GM21825 (cell line): Measurements from ENCODE around the gene GDPD4.

Experiments used
- ATAC-seq: cut with Tn5 transposase; IDR thresholded peaks from one replicate; pipeline ENCODE4 v1.9.1; 2021; ENCODE audit warnings: mild to moderate bottlenecking, moderate library complexity; ENCODE audit not compliant: unreplicated experiment

Gene GDPD4

DNA sequence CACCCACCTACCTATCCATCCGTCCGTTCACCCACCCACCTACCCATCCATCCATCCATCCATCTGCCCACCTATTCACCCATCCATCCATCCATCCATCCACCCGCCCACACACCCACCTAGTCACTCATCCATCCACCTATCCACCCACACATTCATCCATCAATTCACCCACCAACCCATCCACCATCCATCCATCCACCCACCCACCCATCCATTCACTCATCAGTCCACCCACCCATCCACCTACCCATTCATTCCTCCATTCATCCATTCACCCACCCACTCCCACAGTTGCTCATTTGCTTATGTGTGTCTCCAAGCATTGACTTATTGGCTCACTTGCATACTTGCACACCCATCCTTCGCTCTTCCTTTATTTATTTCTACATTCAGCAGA is 123.3 kb downstream of the GDPD4 start:
- ATAC-seq: no peak

DNA sequence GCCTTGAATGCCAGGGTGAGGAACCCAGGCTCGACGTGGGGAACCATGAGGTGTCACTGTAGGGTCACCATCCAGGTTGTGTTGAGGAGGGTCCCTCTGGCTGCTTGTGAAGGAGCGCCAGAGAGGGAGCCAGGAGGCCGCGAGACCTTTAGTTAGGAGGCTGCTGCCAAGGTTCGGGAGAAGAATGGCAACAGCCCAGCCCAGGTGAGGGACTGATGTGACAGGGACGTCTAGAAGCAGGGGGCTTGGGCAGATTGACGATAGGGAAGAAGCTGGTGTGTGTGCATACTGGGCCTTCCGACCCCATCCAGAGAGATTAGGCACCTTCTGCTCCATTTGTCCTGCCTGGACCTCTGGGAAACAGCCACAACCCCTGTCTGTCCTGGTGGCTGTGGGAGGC is 124.5 kb downstream of the GDPD4 start:
- no peak for ATAC-seq

GRCh38 chr11:77175869-77176539 is 125.5 kb downstream of the GDPD4 start:
- no peak for ATAC-seq

- ATAC-seq: no peak
These were observed 126.3 kb downstream of the GDPD4 start for GRCh38 chr11:77175021-77175842.

DNA sequence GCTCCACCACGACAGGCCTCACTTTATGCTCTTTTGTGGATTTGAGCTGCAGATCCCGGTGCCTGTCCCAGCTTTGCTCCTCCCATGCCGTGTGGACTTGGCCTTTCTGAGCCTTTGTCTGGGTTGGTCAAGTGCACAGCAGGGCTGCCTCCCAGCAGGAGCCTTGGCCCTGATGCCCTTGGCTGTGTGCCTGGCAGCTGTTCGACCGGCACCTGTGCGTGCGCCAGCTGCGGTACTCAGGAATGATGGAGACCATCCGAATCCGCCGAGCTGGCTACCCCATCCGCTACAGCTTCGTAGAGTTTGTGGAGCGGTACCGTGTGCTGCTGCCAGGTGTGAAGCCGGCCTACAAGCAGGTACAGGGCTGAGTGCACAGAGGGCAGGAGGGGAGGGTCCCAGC is 126.9 kb downstream of the GDPD4 start:
- no peak for ATAC-seq

DNA sequence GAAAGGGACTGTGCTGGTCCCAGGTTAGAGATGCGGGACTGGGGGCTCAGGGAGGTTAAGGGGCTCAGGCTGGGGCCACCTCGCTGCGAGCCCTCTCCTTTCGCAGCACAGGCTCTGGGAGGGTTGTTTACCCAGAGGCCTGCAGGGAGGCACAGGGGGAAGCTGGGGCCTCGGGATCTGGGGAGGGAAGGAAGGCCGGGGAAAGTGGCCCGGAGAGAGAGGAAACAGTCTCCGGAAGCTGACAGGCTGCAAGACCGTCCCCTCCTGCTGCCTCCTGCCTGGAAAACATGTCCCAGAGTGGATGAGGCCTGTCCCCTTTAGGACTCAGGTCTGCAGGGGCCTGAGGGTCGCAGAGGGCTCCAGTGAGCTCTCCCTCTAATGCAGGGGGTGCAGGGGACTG is 128.0 kb downstream of the GDPD4 start:
- no peak for ATAC-seq

GRCh38 chr11:77172666-77172982 is 128.9 kb downstream of the GDPD4 start:
- ATAC-seq: no peak

- no peak for ATAC-seq
These were observed 129.4 kb downstream of the GDPD4 start for GRCh38 chr11:77171885-77172665.

DNA sequence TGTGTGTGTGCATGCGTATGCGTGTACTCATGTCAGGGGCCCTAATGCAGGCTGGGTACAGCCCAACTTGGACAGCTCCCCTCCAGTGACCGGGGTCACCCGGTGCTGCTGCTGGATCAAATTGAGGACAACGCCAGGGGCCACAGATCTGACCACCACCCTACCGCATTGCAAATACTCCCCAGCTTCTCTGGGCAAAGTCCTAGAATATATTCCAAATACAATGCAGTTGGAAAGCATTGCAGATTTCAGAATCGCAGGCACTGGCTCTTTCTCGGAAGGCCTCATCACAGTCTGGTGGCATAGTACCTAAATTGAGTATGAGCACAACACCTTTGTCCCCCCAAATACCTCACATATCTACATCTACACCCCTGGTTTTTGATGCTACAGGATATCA is 130.2 kb downstream of the GDPD4 start:
- ATAC-seq: no peak

DNA sequence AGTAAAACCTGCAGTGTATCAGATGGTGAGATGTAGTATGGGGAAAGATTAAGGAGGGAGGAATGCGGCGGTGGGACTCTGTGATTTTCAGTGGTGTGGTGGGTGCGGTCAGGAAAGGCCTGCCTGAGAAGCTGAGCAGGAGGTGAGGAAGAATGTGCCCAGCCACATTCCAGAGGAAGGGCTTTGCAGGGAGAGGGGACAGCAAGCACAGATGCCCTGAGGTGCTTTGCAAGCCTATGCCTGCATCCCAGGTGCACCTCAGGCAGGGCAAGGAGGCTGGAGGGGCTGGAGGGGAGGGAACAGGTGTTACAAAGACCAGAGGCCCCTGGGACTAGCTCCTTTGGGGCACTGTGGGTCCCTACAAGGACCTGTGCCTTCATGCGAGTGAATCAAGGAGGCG is 131.4 kb downstream of the GDPD4 start:
- no peak for ATAC-seq

- no peak for ATAC-seq
These were observed 133.7 kb downstream of the GDPD4 start for GRCh38 chr11:77167791-77168190.

DNA sequence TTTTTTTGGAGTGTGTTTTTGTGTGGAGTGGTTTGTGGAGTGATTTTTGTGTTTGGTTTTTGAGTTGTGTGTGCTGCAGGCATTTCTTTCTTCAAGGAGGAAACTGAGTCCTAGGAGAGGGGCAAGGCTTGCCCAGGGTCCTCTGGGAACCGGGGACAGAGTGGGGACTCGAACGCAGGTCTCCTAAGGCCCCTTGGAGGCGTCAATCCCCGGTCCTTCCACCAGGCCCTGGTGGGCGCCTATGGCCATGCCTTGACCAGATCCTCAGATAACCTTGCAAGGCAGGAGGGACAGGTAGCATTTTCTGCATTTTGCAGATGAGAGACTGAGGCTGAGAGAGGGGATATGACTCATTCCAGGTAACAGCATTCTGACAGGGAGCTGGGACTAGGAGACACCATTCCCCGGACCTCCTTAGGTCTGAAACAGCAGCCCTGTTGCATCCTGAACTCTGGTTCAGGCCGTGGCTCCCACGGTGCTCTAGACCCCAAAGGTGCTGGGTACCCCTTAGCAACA is 134.3 kb downstream of the GDPD4 start:
- no peak for ATAC-seq
